Activated naive CD8-positive, alpha-beta T cell treated with anti-CD3 and anti-CD28 coated beads for 36 hours (primary cell): ENCODE data around the gene TBRG4. TPM values are rescaled to one million over a fixed set of nuclear protein-coding genes. Genes with fewer than 3 reads are reported as not detected.

Source experiments
- DNase-seq: peaks from one replicate; pipeline ENCODE4 v3.0.0; 2021
- H3K27ac Mint-ChIP-seq: one replicate; pipeline ENCODE4 v1.8.0; 2022; ENCODE audit warnings: mild to moderate bottlenecking, moderate library complexity, mixed read lengths
- H3K27me3 Mint-ChIP-seq: one replicate; pipeline ENCODE4 v1.8.0; 2022; ENCODE audit warnings: mild to moderate bottlenecking, mixed read lengths
- H3K36me3 Mint-ChIP-seq: one replicate; pipeline ENCODE4 v1.8.0; 2021; ENCODE audit warnings: mild to moderate bottlenecking, mixed read lengths
- H3K4me1 Mint-ChIP-seq: one replicate; pipeline ENCODE4 v1.8.0; 2021; ENCODE audit warnings: mixed read lengths
- H3K4me3 Mint-ChIP-seq: one replicate; pipeline ENCODE4 v1.8.0; 2022; ENCODE audit warnings: mild to moderate bottlenecking, moderate library complexity, mixed read lengths
- H3K9me3 Mint-ChIP-seq: one replicate; pipeline ENCODE4 v1.8.0; 2022; ENCODE audit warnings: mixed read lengths
- total RNA-seq, 2 experiments: library from RNA; stranded (reverse); gene quantifications; one replicate each; pipeline ENCODE4 v1.2.3, GENCODE V29; 2021

The TBRG4 gene
- total RNA-seq, 2 experiments from 2014 or later, result 205 to 207 TPM

DNA sequence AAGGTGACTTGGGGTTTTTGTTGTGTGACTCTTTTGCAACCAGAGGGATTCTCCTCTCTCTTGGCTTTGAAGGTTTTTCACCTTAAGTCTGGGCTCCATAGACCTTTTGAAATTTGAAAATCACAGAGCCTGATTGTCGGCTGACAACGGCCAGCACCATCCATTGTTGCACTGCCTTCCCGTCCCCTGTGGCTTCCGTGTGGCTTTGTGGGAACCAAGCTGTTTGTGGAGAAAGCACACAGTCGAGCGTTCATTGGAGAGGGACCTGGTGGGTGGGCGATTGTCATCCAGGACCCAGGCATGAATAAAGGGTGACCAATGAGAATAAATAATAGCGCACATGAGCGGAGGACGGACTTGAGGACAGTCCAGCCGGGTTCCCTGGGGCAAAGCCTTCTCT lies 38.7 kb upstream of the TBRG4 start:
- no peak overlapping the region for H3K4me3 Mint-ChIP-seq
- H3K9me3 Mint-ChIP-seq, result no peaks in the 10 kb centered on the region
- no peak overlapping the region for H3K27ac Mint-ChIP-seq
- H3K4me1 Mint-ChIP-seq, result no peaks in the 10 kb centered on the region
- H3K27me3 Mint-ChIP-seq, result peaks cover 7% of the 10 kb centered on the region
- no peak for DNase-seq
- no peaks in the 10 kb centered on the region for H3K36me3 Mint-ChIP-seq

DNA sequence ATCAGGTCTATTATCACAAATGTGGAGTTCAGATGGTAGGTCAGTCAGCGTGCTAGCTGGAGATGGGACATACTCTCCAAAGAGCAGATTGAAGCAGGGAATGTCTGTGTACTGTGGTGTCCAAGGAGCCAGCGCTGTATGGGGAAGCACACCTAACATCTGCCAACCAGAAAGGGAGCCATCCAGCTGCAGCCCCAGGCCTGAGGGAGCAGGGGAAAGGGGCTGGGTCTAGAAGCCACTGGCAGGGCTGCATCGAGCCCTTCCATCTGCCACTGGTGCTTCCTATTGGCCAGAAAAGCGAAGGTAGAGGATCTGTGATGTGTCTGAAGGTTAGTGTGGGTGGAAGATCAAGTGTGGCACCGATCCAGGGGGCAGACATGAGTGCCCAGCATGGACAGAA lies 38.1 kb upstream of the TBRG4 start:
- Mint-ChIP-seq H3K27ac (no peak overlapping the region), H3K9me3 (no peaks in the 10 kb centered on the region), H3K4me3 (no peak overlapping the region), H3K27me3 (peaks cover 7% of the 10 kb centered on the region), H3K4me1 (no peaks in the 10 kb centered on the region), H3K36me3 (no peaks in the 10 kb centered on the region)
- no peak for DNase-seq

DNA sequence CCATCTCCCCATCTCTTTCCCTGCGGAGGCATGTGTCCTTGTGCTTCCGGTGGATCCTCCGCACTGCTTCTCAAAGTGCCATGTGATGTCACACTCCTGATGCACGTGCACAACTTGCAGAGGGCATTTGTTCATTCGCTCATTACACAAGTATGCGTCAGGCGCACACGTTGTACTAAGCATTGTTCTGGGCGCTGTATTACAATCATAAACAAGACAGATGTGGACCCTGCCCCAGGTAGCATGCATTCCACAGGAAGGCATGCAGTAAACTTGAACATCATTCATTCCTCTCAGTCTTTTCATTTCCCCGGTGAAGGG lies 37.1 kb upstream of the TBRG4 start:
- H3K36me3 Mint-ChIP-seq, result no peaks in the 10 kb centered on the region
- H3K4me3 Mint-ChIP-seq, result no peak overlapping the region
- H3K9me3 Mint-ChIP-seq, result no peaks in the 10 kb centered on the region
- DNase-seq, result no peak
- H3K4me1 Mint-ChIP-seq, result no peaks in the 10 kb centered on the region
- no peak overlapping the region for H3K27ac Mint-ChIP-seq
- peaks cover 7% of the 10 kb centered on the region for H3K27me3 Mint-ChIP-seq

DNA sequence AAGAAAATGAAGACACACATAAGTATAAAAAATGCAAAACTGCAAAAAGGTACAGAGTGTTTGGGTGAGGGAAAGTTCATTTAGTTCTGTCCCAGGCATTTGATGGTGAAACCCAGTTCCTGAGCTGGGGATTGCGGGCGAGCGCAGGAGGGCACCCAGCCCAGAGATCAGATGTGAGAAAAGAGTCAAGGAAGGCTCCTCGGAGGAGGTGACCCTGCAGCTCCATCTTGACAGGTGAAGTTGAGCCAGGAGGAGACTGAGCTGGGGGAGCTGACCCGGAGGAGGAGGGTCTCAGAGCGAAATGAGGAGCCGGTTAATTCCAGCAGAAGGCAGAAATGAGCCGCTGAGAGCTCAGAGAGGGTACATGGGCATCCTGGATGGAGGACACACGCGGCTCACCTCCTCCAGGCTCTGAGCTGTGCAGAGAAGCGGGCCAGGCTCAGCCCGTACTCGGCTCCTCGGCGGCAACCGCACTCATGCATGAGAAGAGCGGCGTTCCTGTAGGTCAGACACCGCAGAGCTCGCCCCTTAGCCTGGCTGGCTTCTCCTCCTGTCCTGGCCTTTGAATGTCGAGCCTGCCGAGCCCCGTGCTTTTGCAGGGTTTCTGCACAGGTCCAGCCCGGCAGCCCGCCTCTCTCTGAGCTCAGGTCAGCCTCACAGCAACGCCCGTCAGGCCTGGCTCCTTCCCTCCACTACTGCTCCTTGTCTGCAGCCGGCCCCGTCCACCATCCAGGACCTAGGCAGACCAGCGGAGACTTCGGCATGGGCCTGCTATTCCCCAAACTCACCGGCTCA lies 36.6 kb upstream of the TBRG4 start:
- DNase-seq, result no peak
- H3K4me3 Mint-ChIP-seq, result no peak overlapping the region
- H3K9me3 Mint-ChIP-seq, result no peaks in the 10 kb centered on the region
- H3K4me1 Mint-ChIP-seq, result no peaks in the 10 kb centered on the region
- no peaks in the 10 kb centered on the region for H3K36me3 Mint-ChIP-seq
- no peak overlapping the region for H3K27ac Mint-ChIP-seq
- H3K27me3 Mint-ChIP-seq, result peaks cover 7% of the 10 kb centered on the region

DNA sequence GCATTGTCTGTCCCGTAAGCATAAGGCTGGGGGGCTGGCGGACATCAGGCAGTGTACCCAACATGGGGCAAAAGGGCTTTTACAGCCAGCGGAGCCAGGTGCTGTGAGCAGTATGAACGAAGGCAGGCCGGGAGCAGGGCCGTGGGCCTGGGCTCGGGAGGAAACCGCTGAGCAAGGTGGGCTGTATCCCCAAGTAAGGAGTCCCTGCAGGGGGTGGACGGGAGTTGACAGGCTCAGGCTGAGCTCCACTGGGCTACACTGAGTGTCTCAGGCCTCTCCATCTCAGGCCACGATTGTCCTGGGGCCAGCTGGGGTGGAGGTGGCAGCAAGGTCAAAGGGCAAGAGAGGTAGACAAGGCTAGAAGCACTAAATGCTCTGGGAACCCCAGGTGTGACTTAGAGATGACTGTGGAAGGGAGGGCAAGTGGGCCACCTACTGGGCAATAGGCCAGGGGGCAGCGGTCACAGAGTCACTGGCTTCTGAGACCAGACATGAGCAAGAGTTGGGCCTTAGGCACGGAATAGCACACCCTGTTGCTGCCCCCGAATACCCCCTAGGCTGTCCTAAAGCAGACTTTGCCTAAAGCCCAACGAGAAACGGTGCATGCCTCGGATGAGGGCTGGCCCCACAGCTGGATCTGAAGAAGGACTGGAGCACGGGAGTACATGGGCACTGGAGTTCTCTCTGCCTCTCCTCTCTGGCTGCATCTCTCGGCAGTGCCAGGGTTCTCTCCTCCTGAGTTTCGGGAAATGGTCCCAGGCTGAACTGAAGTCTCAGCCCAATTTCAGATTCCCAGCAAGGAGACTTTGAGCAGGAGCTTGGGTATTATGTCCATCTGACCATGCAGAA lies 35.3 kb upstream of the TBRG4 start:
- H3K36me3 Mint-ChIP-seq, result no peaks in the 10 kb centered on the region
- H3K27ac Mint-ChIP-seq, result no peak overlapping the region
- H3K9me3 Mint-ChIP-seq, result no peaks in the 10 kb centered on the region
- H3K4me1 Mint-ChIP-seq, result no peaks in the 10 kb centered on the region
- H3K27me3 Mint-ChIP-seq, result peaks cover 7% of the 10 kb centered on the region
- no peak overlapping the region for H3K4me3 Mint-ChIP-seq
- no peak for DNase-seq

DNA sequence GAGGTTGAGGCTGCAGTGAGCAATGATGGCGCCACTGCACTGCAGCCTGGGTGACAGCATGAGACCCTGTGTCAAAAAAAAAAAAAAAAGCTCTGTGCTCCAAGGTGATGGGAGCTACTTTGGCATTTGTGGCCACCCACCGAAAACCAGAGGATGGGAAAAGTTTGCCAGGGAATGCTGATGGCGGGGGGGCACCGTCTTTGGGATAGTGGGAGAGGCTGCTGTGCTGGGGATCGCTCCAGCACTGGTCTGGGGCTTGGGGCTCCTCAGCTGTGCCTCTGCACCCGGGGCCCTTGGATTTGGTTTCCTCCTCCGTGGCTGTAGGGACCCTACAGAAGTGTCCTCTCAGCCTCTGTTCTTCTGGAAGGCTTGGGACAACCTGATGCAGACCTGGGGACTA lies 34.4 kb upstream of the TBRG4 start:
- no peak overlapping the region for H3K27ac Mint-ChIP-seq
- no peaks in the 10 kb centered on the region for H3K4me1 Mint-ChIP-seq
- H3K4me3 Mint-ChIP-seq, result no peak overlapping the region
- no peaks in the 10 kb centered on the region for H3K36me3 Mint-ChIP-seq
- DNase-seq, result no peak
- peaks cover 7% of the 10 kb centered on the region for H3K27me3 Mint-ChIP-seq
- H3K9me3 Mint-ChIP-seq, result no peaks in the 10 kb centered on the region

DNA sequence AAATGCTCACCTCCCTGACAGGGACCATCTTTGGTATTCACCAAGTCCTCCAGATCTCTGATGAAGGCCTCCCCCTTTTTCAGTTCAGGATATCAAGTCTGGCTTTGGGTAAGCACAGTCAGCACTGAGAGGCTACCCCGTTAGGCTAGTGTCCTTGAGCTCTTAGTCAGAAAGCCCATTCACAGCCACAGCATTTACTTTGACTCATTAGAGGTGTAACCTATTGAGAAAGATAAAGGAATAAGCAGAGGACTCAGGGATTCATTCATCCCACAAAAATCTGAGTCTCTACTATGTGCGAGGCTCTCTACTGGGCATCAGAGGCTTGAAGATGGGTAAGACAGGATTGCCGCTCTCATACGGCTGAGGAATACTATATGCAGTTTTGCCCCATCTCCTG lies 32.1 kb upstream of the TBRG4 start:
- no peak for DNase-seq
- H3K27ac Mint-ChIP-seq, result no peak overlapping the region

DNA sequence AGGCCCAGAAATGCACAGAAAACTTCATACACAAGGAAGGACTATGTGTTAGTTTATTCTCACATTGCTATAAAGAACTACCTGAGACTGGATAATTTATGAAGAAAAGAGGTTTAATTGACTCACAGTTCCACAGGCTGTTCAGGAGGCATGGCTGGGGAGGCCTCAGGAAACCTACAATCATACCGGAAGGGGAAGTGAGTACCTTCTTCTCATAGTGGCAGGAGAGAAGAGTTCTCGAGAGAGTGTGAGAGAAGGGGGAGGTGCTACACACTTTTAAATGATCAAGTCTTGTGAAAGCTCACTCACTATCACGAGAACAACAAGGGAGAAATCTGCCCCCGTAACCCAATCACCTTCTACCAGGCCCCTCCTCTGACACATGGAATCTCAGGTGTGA lies 29.3 kb upstream of the TBRG4 start:
- H3K4me1 Mint-ChIP-seq, result peaks cover 6% of the 10 kb centered on the region
- H3K36me3 Mint-ChIP-seq, result no peaks in the 10 kb centered on the region
- H3K27ac Mint-ChIP-seq, result no peak overlapping the region
- H3K9me3 Mint-ChIP-seq, result no peaks in the 10 kb centered on the region
- no peaks in the 10 kb centered on the region for H3K27me3 Mint-ChIP-seq
- no peak for DNase-seq
- no peak overlapping the region for H3K4me3 Mint-ChIP-seq

More for the DNA sequence above, 32.1 kb upstream of the TBRG4 start:
- no peaks in the 10 kb centered on the region for H3K36me3 Mint-ChIP-seq
- peaks cover 6% of the 10 kb centered on the region for H3K27me3 Mint-ChIP-seq
- H3K4me1 Mint-ChIP-seq, result no peaks in the 10 kb centered on the region
- H3K9me3 Mint-ChIP-seq, result no peaks in the 10 kb centered on the region
- no peak overlapping the region for H3K4me3 Mint-ChIP-seq

DNA sequence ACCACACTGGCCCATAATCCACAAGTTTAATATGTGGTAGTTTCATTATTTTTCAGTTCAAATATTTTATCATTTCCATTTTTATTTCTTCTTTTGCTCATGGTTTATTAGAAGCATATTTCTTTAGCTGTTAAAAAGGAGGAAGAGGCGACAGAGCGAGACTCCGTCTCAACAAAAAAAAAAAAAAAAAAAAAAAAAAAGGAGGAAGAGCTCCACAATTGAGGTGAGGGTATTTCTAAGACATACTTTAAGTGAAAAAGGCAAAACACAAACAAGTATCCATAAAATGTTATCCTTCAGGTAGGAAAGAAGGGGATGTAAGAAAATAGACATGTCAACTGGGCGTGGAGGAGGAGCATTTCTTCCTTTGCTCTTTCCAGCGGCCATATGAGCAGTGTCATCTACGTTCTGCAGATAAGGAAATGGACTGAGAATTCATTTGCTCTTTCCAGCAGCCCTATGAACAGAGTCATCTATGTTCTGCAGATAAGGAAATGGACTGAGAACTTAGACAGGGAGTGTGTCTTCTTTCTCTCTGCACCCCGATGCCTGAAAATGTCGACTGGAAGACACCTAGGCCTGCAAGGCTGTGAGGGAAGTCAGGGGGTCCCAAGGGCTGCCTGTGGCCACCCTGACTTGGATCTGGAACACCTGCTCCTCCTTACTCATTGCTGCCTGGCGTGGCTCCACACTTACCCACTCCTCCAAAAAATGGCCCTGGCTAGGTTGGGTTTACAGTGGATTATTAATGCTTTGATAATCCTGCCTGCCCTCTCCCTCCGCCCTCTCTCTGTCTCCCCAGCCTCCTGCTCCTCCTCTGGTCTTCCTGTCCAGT lies 27.2 kb upstream of the TBRG4 start:
- no peak for DNase-seq
- Mint-ChIP-seq H3K9me3 (no peaks in the 10 kb centered on the region), H3K36me3 (no peaks in the 10 kb centered on the region), H3K27me3 (no peaks in the 10 kb centered on the region), H3K4me1 (peaks cover 6% of the 10 kb centered on the region), H3K4me3 (no peak overlapping the region), H3K27ac (no peak overlapping the region)

DNA sequence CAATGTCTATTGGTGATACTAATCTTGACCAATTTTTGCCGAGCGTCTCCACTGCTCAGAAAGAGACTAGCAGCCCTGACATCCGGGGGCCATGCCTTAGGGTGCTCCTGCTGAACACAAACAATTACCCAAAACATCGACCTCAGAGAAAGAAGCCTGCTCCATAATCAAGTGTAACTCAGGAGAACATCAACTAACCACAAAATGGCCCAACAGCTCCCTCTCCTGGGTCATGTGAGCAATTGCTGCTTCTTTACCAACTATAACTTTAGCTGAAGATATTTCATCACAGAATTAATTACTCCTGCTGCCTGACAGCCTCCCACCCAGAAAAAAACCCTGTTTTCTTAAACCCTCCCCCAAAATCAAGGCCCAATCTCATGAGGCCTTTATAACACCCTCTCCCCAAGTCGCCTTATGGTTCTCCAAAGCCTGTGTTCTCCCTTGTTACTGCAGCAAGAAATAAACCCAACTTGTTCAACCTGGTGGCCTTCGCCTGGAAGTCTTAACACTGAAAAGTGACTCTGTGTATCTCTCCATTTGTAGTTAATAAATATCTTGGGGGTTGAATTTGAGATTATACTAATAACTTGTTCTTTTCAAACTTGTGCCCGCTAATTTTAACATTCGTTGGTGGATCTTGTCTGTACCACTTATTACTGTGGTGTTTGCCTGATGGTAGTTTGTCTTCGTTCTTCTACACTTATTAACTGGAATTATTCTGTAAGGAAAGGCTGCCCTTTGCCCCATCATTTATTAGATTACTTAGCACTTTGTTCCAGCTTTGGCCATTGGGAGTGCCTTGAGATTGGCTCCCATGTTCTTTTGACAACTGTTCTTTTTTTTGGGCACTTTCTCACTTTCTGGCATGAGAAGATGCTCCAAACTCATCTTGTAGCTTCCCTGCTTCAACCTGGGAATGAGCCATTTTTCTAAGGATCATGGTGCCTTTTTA lies 24.9 kb upstream of the TBRG4 start:
- Mint-ChIP-seq H3K27me3 (no peaks in the 10 kb centered on the region), H3K4me1 (peaks cover 6% of the 10 kb centered on the region), H3K27ac (no peak overlapping the region), H3K36me3 (no peaks in the 10 kb centered on the region), H3K4me3 (no peak overlapping the region), H3K9me3 (no peaks in the 10 kb centered on the region)
- peak; percentile 51 for DNase-seq

DNA sequence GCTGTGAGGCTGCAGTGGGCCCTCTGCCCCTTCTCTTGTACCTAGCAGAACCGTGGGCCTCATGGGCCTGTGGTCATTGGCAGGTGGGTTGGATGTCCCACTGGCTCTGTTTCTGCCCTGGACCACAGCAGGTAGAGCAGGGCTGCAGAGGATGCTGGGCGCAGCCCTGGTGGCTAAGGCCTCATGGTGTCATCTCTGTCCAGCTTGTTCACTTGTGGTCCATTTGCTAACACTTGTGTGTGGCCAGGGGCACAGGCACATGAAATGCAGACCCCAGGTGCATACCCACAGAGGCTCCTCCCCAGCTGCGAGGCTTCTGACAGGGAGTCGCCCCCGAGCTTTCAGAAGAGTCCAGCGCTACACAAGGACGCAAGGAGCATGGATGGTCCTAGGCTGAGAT lies 22.4 kb upstream of the TBRG4 start:
- no peaks in the 10 kb centered on the region for H3K36me3 Mint-ChIP-seq
- no peak overlapping the region for H3K27ac Mint-ChIP-seq
- H3K27me3 Mint-ChIP-seq, result no peaks in the 10 kb centered on the region
- no peak overlapping the region for H3K4me3 Mint-ChIP-seq
- H3K9me3 Mint-ChIP-seq, result no peaks in the 10 kb centered on the region
- H3K4me1 Mint-ChIP-seq, result peaks cover 6% of the 10 kb centered on the region
- no peak for DNase-seq

DNA sequence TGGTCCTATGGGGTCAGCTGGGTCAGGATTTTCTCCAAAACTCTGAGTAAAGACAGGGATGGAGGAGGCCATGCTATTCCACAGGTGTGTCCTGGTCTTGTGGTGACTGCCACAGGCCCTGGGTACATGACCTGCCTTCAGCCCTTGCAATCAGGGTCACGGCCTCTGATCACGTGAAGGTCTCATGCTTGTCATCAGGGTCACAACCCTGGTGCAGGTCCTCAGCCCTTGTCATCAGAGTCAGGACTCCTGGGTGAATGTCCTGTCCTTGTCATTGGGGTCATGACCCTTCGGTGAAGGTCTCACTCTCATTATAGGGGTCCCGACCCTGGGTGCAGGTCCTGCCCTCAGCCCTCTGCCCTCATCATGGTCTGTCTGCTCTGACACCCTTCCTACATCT lies 21.9 kb upstream of the TBRG4 start:
- H3K27ac Mint-ChIP-seq, result no peak overlapping the region
- no peak for DNase-seq
- no peaks in the 10 kb centered on the region for H3K36me3 Mint-ChIP-seq
- H3K4me3 Mint-ChIP-seq, result no peak overlapping the region
- no peaks in the 10 kb centered on the region for H3K9me3 Mint-ChIP-seq
- H3K4me1 Mint-ChIP-seq, result peaks cover 6% of the 10 kb centered on the region
- no peaks in the 10 kb centered on the region for H3K27me3 Mint-ChIP-seq

DNA sequence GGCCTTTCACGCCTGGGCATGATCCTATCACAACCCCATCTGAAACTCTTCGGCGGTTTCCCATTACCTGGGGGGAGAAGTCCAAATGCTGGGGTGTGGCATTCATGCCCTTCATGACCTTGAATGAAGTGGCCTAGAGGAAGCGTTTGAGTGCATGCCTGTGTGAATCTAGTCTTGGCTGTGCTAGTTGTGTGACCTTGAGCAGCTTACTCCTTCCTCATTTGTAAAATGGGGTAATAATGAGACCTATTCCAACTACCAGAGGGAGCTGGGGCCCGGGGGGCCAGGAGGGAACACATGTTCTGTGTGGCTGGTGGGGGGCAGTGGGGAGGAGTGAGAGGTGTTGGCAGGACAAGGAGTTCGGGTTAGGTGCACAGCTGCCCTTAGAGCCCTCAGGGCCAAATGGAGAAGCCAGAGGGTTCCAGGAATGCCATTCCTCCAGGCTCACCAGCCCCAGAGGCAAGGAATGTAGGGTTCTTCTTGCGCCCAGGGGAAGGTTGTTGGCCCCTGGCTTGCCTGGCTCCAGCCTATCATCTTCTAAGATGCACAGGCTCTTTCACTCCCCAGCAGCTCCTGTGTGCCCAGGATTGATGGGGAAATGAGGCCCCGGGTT lies 21.3 kb upstream of the TBRG4 start:
- no peak for DNase-seq
- Mint-ChIP-seq H3K4me1 (peaks cover 6% of the 10 kb centered on the region), H3K4me3 (no peak overlapping the region), H3K27me3 (no peaks in the 10 kb centered on the region), H3K27ac (no peak overlapping the region), H3K36me3 (no peaks in the 10 kb centered on the region), H3K9me3 (no peaks in the 10 kb centered on the region)

DNA sequence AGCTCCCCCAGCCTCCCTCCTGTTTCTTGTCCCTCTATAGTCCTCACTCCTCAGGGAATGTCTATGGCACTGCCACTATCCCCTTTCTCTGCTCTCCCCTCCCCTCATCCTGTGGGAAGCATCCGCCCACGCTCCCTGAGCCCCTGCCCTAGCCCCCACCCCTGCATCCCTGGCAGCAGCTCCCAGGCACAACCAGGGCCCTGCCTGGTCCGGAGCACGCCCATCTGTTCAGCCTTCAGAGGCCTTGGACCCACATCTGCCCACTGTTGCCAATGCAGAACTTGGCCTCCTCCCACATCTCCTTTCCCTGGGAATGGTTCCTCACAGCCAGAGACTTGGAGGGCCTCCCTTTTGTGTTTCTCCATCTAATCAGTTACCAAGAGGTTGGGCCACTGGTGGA lies 20.4 kb upstream of the TBRG4 start:
- no peak overlapping the region for H3K27ac Mint-ChIP-seq
- H3K27me3 Mint-ChIP-seq, result no peaks in the 10 kb centered on the region
- DNase-seq, result no peak
- H3K9me3 Mint-ChIP-seq, result no peaks in the 10 kb centered on the region
- no peaks in the 10 kb centered on the region for H3K36me3 Mint-ChIP-seq
- no peak overlapping the region for H3K4me3 Mint-ChIP-seq
- H3K4me1 Mint-ChIP-seq, result peaks cover 6% of the 10 kb centered on the region
